Uterus (tissue), 2 donors: ENCODE measurements around the gene PLA2G4B.

Source experiments
- POLR2A ChIP-seq, 2 donors: fragments of 450-650 bp; IDR thresholded peaks; one replicate each; pipeline ENCODE4 v1.6.1; 2016; ENCODE audit warnings: antibody characterized with exemption in 2 of 2, mild to moderate bottlenecking in 1 of 2, moderate library complexity in 1 of 2
- TF ChIP-seq, protein P1 (sequence below), 4 experiments: fragments of 200-600 bp in 2 of 4; fragments of 450-650 bp in 2 of 4; sonication (generic) in 2 of 4; IDR thresholded peaks; one replicate each; pipeline ENCODE4 v1.5.1; 2016 to 2019; ENCODE audit warnings: antibody characterized with exemption in 4 of 4, mild to moderate bottlenecking in 2 of 4, moderate library complexity in 1 of 4

GRCh38 chr15:41822957-41823356 is 15.7 kb upstream of the PLA2G4B start:
- no peak for TF ChIP-seq POLR2A (IDR thresholded peaks at IDR 0.05)
- TF ChIP-seq, protein P1, sequence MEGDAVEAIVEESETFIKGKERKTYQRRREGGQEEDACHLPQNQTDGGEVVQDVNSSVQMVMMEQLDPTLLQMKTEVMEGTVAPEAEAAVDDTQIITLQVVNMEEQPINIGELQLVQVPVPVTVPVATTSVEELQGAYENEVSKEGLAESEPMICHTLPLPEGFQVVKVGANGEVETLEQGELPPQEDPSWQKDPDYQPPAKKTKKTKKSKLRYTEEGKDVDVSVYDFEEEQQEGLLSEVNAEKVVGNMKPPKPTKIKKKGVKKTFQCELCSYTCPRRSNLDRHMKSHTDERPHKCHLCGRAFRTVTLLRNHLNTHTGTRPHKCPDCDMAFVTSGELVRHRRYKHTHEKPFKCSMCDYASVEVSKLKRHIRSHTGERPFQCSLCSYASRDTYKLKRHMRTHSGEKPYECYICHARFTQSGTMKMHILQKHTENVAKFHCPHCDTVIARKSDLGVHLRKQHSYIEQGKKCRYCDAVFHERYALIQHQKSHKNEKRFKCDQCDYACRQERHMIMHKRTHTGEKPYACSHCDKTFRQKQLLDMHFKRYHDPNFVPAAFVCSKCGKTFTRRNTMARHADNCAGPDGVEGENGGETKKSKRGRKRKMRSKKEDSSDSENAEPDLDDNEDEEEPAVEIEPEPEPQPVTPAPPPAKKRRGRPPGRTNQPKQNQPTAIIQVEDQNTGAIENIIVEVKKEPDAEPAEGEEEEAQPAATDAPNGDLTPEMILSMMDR (IDR thresholded peaks at IDR 0.05): no peak
